HEK293T (cell line): Measurements from ENCODE around the gene CCDC146.
"Not testable (repeated sequence)": the region's sequence is repeated elsewhere in the genome, so short reads cannot be mapped to it uniquely, and the experiment has no call there.

Experiments
- CTCF ChIA-PET: fragments of 350-600 bp; formaldehyde crosslinking; extraction: SDS; loops from one replicate; lab custom pipeline; 2021; ENCODE audit warnings: antibody characterized with exemption, inconsistent platforms; lab: Yijun Ruan, JAX
- POLR2A ChIA-PET: fragments of 350-600 bp; formaldehyde crosslinking; extraction: SDS; loops from one replicate; lab custom pipeline; 2020; ENCODE audit warnings: antibody characterized with exemption, inconsistent platforms; lab: Yijun Ruan, JAX
- DNase-seq: peaks from one replicate; pipeline ENCODE4 v3.0.0; 2012; ENCODE audit warnings: mixed read lengths; ENCODE audit errors: extremely low spot score
- ARNT ChIP-seq: fragments of 450-650 bp; IDR thresholded peaks from 2 replicates; pipeline ENCODE4 v1.6.1; 2017; ENCODE audit warnings: mild to moderate bottlenecking
- BHLHE40 ChIP-seq: fragments of 450-650 bp; IDR thresholded peaks from 2 replicates; pipeline ENCODE4 v1.6.1; 2016; ENCODE audit warnings: mild to moderate bottlenecking, moderate library complexity, borderline replicate concordance
- CTBP1 ChIP-seq: fragments of 450-650 bp; IDR thresholded peaks from 2 replicates; pipeline ENCODE4 v1.6.1; 2016; ENCODE audit warnings: borderline replicate concordance
- ELF4 ChIP-seq: fragments of 450-650 bp; IDR thresholded peaks from 2 replicates; pipeline ENCODE4 v1.6.1; 2017; ENCODE audit warnings: antibody characterized with exemption
- FOXA1 ChIP-seq: fragments of 450-650 bp; IDR thresholded peaks from 2 replicates; pipeline ENCODE4 v1.6.1; 2016; ENCODE audit warnings: mild to moderate bottlenecking
- FOXK2 ChIP-seq: fragments of 450-650 bp; IDR thresholded peaks from 2 replicates; pipeline ENCODE4 v1.6.1; 2016; ENCODE audit warnings: mild to moderate bottlenecking
- FOXM1 ChIP-seq: fragments of 450-650 bp; IDR thresholded peaks from 2 replicates; pipeline ENCODE4 v1.6.1; 2017; ENCODE audit warnings: mild to moderate bottlenecking, borderline replicate concordance
- HDGF ChIP-seq: fragments of 450-650 bp; IDR thresholded peaks from 2 replicates; pipeline ENCODE4 v1.6.1; 2017; ENCODE audit warnings: antibody characterized with exemption, borderline replicate concordance
- L3MBTL2 ChIP-seq: fragments of 450-650 bp; conservative IDR thresholded peaks from 2 replicates; pipeline ENCODE4 v1.6.1; 2016; ENCODE audit warnings: mild to moderate bottlenecking
- LEF1 ChIP-seq: fragments of 450-650 bp; IDR thresholded peaks from 2 replicates; pipeline ENCODE4 v1.6.1; 2017; ENCODE audit warnings: mild to moderate bottlenecking, borderline replicate concordance
- NFRKB ChIP-seq: fragments of 450-650 bp; IDR thresholded peaks from 2 replicates; pipeline ENCODE4 v1.6.1; 2016; ENCODE audit warnings: mild to moderate bottlenecking, moderate library complexity
- SP1 ChIP-seq: fragments of 450-650 bp; IDR thresholded peaks from 2 replicates; pipeline ENCODE4 v1.6.1; 2017
- SUZ12 ChIP-seq: fragments of 450-650 bp; IDR thresholded peaks from 2 replicates; pipeline ENCODE4 v1.6.1; 2016; ENCODE audit warnings: mild to moderate bottlenecking
- TARDBP ChIP-seq: fragments of 450-650 bp; IDR thresholded peaks from 2 replicates; pipeline ENCODE4 v1.6.1; 2016
- ZNF384 ChIP-seq: fragments of 450-650 bp; IDR thresholded peaks from 2 replicates; pipeline ENCODE4 v1.6.1; 2016
- TF ChIP-seq, protein P1 (sequence below): fragments of 450-650 bp; IDR thresholded peaks from 2 replicates; pipeline ENCODE4 v1.6.1; 2016

CCDC146 gene

DNA sequence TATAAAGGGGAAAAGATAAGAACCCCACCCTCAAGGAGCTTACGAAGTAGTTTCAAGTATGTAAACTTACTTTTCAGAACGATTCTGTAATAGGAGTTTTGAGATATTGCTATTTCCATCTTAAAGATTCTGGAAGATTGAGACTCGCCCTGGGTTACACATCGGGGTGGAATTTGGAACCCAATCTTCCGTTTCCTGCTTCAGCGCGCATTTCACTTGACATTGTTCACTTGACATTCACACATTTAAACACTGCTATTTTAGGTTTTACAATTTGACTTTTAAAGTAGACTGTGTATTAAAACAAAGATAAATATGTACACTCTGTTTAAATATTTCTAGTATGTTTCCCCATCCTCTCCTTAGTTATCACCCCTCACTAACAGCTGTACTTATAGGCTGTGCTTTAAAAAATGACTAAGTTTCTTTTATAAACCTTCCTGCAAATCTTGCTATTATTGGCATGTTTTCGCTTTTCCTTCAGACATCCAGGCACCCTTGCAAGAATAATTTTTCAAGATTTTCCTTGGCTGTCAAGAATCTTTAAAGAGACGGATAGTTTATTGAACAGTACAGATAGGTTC is 55.0 kb downstream of the CCDC146 start:
- POLR2A ChIA-PET, DNase-seq, CTCF ChIA-PET: not testable (repeated sequence)

DNA sequence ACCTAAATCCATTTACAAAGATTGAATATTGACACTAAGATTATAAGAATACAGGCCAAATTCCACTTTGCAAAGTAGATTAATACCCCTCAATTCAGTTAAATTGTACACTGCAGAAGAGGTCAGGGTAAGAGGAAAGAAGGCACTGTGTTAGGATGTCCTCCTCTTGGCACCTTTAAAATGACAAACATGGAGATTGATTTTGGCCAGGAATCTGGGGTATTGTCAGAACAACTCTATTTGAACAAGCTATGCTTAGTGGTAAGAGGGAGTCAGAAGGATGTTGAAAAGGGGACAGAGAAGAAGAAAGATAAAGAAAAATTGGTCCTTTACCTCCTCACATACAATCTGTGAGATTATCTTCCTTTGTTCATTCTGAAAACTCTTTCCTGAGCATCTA is 55.6 kb downstream of the CCDC146 start:
- POLR2A ChIA-PET, CTCF ChIA-PET, DNase-seq: not testable (repeated sequence)

DNA sequence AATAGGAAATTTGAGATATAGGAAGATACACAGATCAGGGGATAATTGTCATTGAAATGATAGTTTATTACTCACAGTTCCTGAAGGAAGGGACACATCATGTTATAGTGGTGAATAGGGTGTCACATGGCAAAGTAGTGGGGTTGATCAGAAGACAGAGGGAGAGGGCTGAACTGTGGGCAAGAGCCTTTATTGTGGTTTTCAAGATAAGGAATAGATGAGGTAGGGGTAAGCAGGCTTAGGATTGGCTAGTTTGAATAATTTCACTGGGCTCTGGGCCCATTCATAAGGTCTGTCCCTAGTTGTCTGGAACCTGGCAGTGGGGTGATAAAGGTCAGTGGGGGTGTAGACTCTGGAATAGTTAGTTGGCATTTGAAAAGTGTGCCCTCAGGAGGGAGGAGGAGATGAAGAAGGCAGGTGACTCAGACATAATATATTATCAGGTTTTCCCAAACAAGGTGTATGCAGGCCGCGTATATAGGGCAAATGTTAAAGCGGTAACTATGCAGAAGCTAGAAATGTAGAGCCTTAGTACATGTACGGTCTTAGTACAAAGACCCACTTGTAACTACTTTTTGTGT is 58.7 kb downstream of the CCDC146 start:
- POLR2A ChIA-PET, result no interaction called here

DNA sequence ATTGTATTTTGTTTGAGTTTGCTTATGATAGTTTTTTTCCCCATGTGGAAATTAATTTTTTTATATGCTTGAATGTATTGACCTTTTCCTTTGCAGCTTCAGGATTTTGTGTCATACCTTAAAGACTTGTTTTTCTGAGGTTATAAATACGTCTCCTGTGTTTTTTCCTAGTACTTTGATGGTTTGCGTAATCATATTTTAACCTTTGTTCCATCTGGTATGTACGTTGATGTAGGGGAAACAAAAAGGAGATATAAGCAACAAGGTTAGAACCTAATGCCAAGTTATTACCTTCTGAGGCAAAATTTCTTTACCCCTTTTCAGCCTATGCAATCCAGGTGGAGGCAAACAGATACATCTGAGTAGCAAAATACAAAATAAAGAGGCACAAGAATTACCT is 59.3 kb downstream of the CCDC146 start:
- no peak for DNase-seq
- ChIA-PET POLR2A (no interaction called here), CTCF (no interaction called here)
- no peak for TF ChIP-seq FOXM1
- no peak for TF ChIP-seq FOXK2
- TF ChIP-seq L3MBTL2, result no peak
- TF ChIP-seq SUZ12, result no peak
- no peak for TF ChIP-seq CTBP1
- TF ChIP-seq ARNT, result no peak
- TF ChIP-seq BHLHE40, result no peak
- TF ChIP-seq FOXA1, result no peak
- TF ChIP-seq, protein P1, sequence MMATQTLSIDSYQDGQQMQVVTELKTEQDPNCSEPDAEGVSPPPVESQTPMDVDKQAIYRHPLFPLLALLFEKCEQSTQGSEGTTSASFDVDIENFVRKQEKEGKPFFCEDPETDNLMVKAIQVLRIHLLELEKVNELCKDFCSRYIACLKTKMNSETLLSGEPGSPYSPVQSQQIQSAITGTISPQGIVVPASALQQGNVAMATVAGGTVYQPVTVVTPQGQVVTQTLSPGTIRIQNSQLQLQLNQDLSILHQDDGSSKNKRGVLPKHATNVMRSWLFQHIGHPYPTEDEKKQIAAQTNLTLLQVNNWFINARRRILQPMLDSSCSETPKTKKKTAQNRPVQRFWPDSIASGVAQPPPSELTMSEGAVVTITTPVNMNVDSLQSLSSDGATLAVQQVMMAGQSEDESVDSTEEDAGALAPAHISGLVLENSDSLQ, result no peak
- no peak for TF ChIP-seq TARDBP

More for the DNA sequence above, 58.7 kb downstream of the CCDC146 start:
- no peak for DNase-seq
- TF ChIP-seq CTBP1, result no peak
- TF ChIP-seq BHLHE40, result no peak
- no peak for TF ChIP-seq TARDBP
- TF ChIP-seq, protein P1, result no peak
- no peak for TF ChIP-seq ELF4
- TF ChIP-seq FOXM1, result no peak
- TF ChIP-seq FOXK2, result no peak
- no peak for TF ChIP-seq L3MBTL2
- TF ChIP-seq LEF1, result no peak
- no peak for TF ChIP-seq ZNF384
- TF ChIP-seq SP1, result no peak
- TF ChIP-seq ARNT, result no peak
- no peak for TF ChIP-seq NFRKB
- TF ChIP-seq SUZ12, result no peak
- TF ChIP-seq HDGF, result no peak
- TF ChIP-seq FOXA1, result no peak
- CTCF ChIA-PET, result no interaction called here

DNA sequence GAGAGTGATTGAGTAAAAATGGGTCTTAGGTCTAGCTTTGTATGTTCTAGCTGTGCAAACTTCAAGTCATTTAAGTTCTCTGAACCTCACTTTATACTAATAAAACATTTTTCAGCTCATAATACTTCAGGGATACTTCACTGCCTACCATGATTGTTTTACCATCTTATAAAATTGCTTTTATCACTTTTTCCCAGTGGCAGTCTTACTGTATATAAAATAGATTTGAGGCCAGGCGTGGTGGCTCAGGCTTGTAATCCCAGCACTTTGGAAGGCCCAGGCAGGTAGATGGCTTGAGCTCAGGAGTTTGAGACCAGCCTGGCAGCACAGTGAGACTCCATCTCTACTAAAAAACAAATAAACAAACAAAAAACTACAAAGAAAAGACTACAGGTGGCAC is 59.8 kb downstream of the CCDC146 start:
- DNase-seq, result no peak
- no peak for TF ChIP-seq BHLHE40
- no peak for TF ChIP-seq ARNT
- no peak for TF ChIP-seq LEF1
- TF ChIP-seq TARDBP, result no peak
- no peak for TF ChIP-seq L3MBTL2
- no peak for TF ChIP-seq SUZ12
- no peak for TF ChIP-seq ZNF384
- TF ChIP-seq, protein P1, result no peak
- TF ChIP-seq SP1, result no peak
- TF ChIP-seq FOXK2, result no peak
- ChIA-PET POLR2A (no interaction called here), CTCF (no interaction called here)

DNA sequence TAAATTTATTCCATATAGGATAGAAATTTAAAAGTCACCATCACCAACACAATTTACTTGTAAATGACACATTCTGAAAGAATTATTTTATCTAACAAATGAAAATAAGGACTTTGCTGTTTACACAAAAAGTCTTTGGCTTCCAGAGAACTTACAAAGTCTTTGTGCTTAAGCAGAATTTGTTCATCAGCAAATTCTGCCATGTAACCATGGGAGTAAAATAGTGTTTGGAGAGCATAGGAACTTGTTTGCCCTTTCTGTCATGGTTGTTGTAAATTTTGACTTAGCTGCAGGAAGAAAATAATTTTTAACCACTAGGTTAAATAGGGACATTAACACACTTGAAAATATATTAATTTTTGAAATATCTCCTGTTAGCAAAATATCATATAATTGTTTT is 62.0 kb downstream of the CCDC146 start:
- ChIA-PET POLR2A (no interaction called here), CTCF (no interaction called here)
- no peak for DNase-seq
- TF ChIP-seq LEF1 (no peak), HDGF (no peak), ZNF384 (no peak), L3MBTL2 (no peak), FOXA1 (no peak), TARDBP (no peak), BHLHE40 (no peak), FOXK2 (no peak), SUZ12 (no peak), ARNT (no peak), ELF4 (no peak), CTBP1 (no peak), NFRKB (no peak), SP1 (no peak), FOXM1 (no peak)
- TF ChIP-seq, protein P1, result no peak
